H1 (cell line): Measurements from ENCODE around the gene ZNG1F. TPM values are rescaled to one million over a fixed set of nuclear protein-coding genes. Genes with fewer than 3 reads are reported as not detected.
"Not testable (repeated sequence)": the region's sequence is repeated elsewhere in the genome, so short reads cannot be mapped to it uniquely, and the experiment has no call there.

Source experiments
- CTCF ChIA-PET: fragments of 300-600 bp; sonication (Branson Sonifier 250); formaldehyde crosslinking; loops from one replicate; lab custom pipeline; 2021; ENCODE audit not compliant: partially characterized antibody; lab: Charles Lee
- POLR2A ChIA-PET: fragments of 300-600 bp; sonication (Branson Sonifier 250); formaldehyde crosslinking; loops from one replicate; lab custom pipeline; 2021; ENCODE audit warnings: inconsistent platforms; ENCODE audit not compliant: partially characterized antibody; lab: Charles Lee
- DNase-seq, 2 experiments: peaks; one replicate each; pipeline versions ENCODE4 v3.0.0 to v3.0.0-alpha.2; 2010 to 2022; ENCODE audit warnings: low spot score in 2 of 2, low read depth in 1 of 2, mixed read lengths in 1 of 2
- FAIRE-seq: peaks from 2 replicates; lab custom pipeline; 2011; peaks lifted over from hg19 to GRCh38; lab: Jason Lieb, UNC
- H2AFZ ChIP-seq: 2 replicates; pipeline ENCODE4 v1.8.1; 2012; ENCODE audit warnings: low read length, inconsistent platforms
- H2AK5ac ChIP-seq: 2 replicates; pipeline ENCODE4 v1.6.1; 2013; ENCODE audit warnings: low read depth, low read length
- H2BK120ac ChIP-seq: replicated peaks from 2 replicates; pipeline ENCODE3; 2013; ENCODE audit warnings: low read depth, low read length, inconsistent platforms
- H2BK12ac ChIP-seq: 2 replicates; pipeline ENCODE4 v1.6.1; 2013; ENCODE audit warnings: low read depth, low read length
- H2BK15ac ChIP-seq: 2 replicates; pipeline ENCODE4 v1.6.1; 2013; ENCODE audit warnings: low read length
- H2BK20ac ChIP-seq: 2 replicates; pipeline ENCODE4 v1.6.1; 2013; ENCODE audit warnings: low read length
- H2BK5ac ChIP-seq: 2 replicates; pipeline ENCODE4 v1.6.1; 2013; ENCODE audit warnings: low read depth, low read length
- H3K14ac ChIP-seq: 2 replicates; pipeline ENCODE4 v1.6.1; 2013; ENCODE audit warnings: inconsistent platforms; ENCODE audit not compliant: insufficient read length
- H3K18ac ChIP-seq: 2 replicates; pipeline ENCODE4 v1.6.1; 2013; ENCODE audit warnings: low read length; ENCODE audit errors: extremely low read depth
- H3K23ac ChIP-seq: 2 replicates; pipeline ENCODE4 v1.6.1; 2013; ENCODE audit warnings: inconsistent platforms; ENCODE audit not compliant: insufficient read length
- H3K23me2 ChIP-seq: 2 replicates; pipeline ENCODE4 v1.6.1; 2013; ENCODE audit warnings: low read depth, low read length
- H3K27ac ChIP-seq: 2 replicates; pipeline ENCODE4 v1.6.1; 2011; ENCODE audit warnings: low read depth, low read length, inconsistent platforms
- H3K27me3 ChIP-seq, 4 experiments: replicated peaks in 1 of 4; 1 replicate in 1 of 4; 2 replicates in 3 of 4; pipeline versions ENCODE4 v1.6.1 to v1.8.1; 2011 to 2013; ENCODE audit warnings: low read length in 3 of 4, mild to moderate bottlenecking in 3 of 4, inconsistent platforms in 2 of 4, mixed read lengths in 2 of 4, moderate library complexity in 1 of 4; ENCODE audit not compliant: control insufficient read depth in 3 of 4, insufficient read depth in 3 of 4; ENCODE audit errors: extremely low read depth in 1 of 4
- H3K36me3 ChIP-seq, 4 experiments: 2 replicates each; pipeline versions ENCODE4 v1.6.1 to v1.8.1; 2011 to 2013; ENCODE audit warnings: mild to moderate bottlenecking in 4 of 4, low read length in 3 of 4, moderate library complexity in 2 of 4, control low read depth in 1 of 4, inconsistent platforms in 1 of 4; ENCODE audit not compliant: insufficient read depth in 4 of 4, control insufficient read depth in 2 of 4
- H3K4ac ChIP-seq: replicated peaks from 2 replicates; pipeline ENCODE3; 2013; ENCODE audit warnings: low read length, low read depth, mixed read lengths, inconsistent platforms; ENCODE audit not compliant: insufficient read length
- H3K4me1 ChIP-seq, 4 experiments: replicated peaks in 1 of 4; 1 replicate in 1 of 4; 2 replicates in 3 of 4; pipeline versions ENCODE4 v1.6.1 to v1.8.1; 2011 to 2013; ENCODE audit warnings: low read length in 3 of 4, inconsistent platforms in 2 of 4, mixed read lengths in 1 of 4; ENCODE audit not compliant: insufficient read depth in 4 of 4, control insufficient read depth in 3 of 4
- H3K4me2 ChIP-seq, 2 experiments: 2 replicates each; pipeline versions ENCODE4 v1.6.1 to v1.8.1; 2011 to 2013; ENCODE audit warnings: low read depth in 2 of 2, low read length in 2 of 2, control low read depth in 1 of 2, inconsistent platforms in 1 of 2, mild to moderate bottlenecking in 1 of 2; ENCODE audit not compliant: insufficient read depth in 1 of 2
- H3K4me3 ChIP-seq, 4 experiments: fragments of 200-600, 300-600 bp in 1 of 4; sonication (generic), shearing (Covaris generic), sonication (Bioruptor Twin) in 1 of 4; 2 replicates each; pipeline versions ENCODE4 v1.5.1 to v1.8.1; 2011 to 2016; ENCODE audit warnings: low read length in 4 of 4, low read depth in 3 of 4, control low read depth in 2 of 4, inconsistent platforms in 2 of 4, mild to moderate bottlenecking in 2 of 4, mixed read lengths in 1 of 4, moderate library complexity in 1 of 4; ENCODE audit not compliant: insufficient read depth in 2 of 4; ENCODE audit errors: extremely low read depth in 1 of 4
- H3K56ac ChIP-seq: replicated peaks from 2 replicates; pipeline ENCODE3; 2013; ENCODE audit warnings: low read depth, mild to moderate bottlenecking, mixed read lengths, low read length, inconsistent platforms; ENCODE audit not compliant: insufficient read length
- H3K79me1 ChIP-seq: 2 replicates; pipeline ENCODE4 v1.6.1; 2013; ENCODE audit warnings: low read depth, low read length, control low read depth
- H3K79me2 ChIP-seq, 2 experiments: 2 replicates each; pipeline versions ENCODE4 v1.6.1 to v1.8.1; 2012 to 2013; ENCODE audit warnings: low read length in 2 of 2, mild to moderate bottlenecking in 2 of 2, inconsistent platforms in 1 of 2; ENCODE audit not compliant: insufficient read depth in 2 of 2, control insufficient read depth in 1 of 2
- H3K9ac ChIP-seq, 4 experiments: replicated peaks in 1 of 4; 1 replicate in 1 of 4; 2 replicates in 3 of 4; pipeline versions ENCODE4 v1.6.1 to v1.8.1; 2011 to 2013; ENCODE audit warnings: low read depth in 3 of 4, low read length in 3 of 4, control low read depth in 2 of 4, mild to moderate bottlenecking in 2 of 4, moderate library complexity in 2 of 4, inconsistent platforms in 1 of 4; ENCODE audit errors: extremely low read depth in 1 of 4
- H3K9me3 ChIP-seq, 2 experiments: 2 replicates each; pipeline versions ENCODE4 v1.6.1 to v1.8.1; 2012 to 2013; ENCODE audit warnings: mild to moderate bottlenecking in 2 of 2, moderate library complexity in 2 of 2, control low read depth in 1 of 2, inconsistent platforms in 1 of 2, low read depth in 1 of 2, low read length in 1 of 2, mixed read lengths in 1 of 2; ENCODE audit not compliant: insufficient read depth in 2 of 2
- H4K20me1 ChIP-seq, 2 experiments: replicated peaks in 1 of 2; 2 replicates each; pipeline versions ENCODE3 to v1.8.1; 2011 to 2013; ENCODE audit warnings: inconsistent platforms in 2 of 2, low read length in 2 of 2, mild to moderate bottlenecking in 1 of 2; ENCODE audit not compliant: insufficient read depth in 2 of 2, control insufficient read depth in 1 of 2
- H4K5ac ChIP-seq: 2 replicates; pipeline ENCODE4 v1.6.1; 2013; ENCODE audit warnings: low read length, low read depth, mixed read lengths, inconsistent platforms; ENCODE audit not compliant: insufficient read length
- H4K8ac ChIP-seq: 2 replicates; pipeline ENCODE4 v1.8.0; 2013; ENCODE audit warnings: mild to moderate bottlenecking, moderate library complexity, low read length, inconsistent platforms; ENCODE audit not compliant: insufficient read depth; ENCODE audit errors: extremely low read depth
- H4K91ac ChIP-seq: replicated peaks from 2 replicates; pipeline ENCODE3; 2013; ENCODE audit warnings: low read length, mixed read lengths, inconsistent platforms; ENCODE audit not compliant: insufficient read length
- SUZ12 ChIP-seq: fragments of 200-600 bp; sonication (generic); IDR thresholded peaks from 2 replicates; pipeline ENCODE4 v1.6.1; 2012; ENCODE audit warnings: mild to moderate bottlenecking, inconsistent platforms, low read length, moderate library complexity, mixed read lengths
- WGBS, 2 experiments: shearing (Covaris generic) in 1 of 2; methylation state at CpG; one replicate each; pipeline versions ENCODE4 v1.1.6 to v1.1.7; 2013 to 2015; ENCODE audit warnings: low lambda C conversion rate in 2 of 2, mixed read lengths in 2 of 2, inconsistent platforms in 1 of 2, low coverage in 1 of 2, missing lambda C conversion rate in 1 of 2; ENCODE audit not compliant: insufficient replicate concordance in 2 of 2, insufficient coverage in 1 of 2, insufficient read length in 1 of 2; ENCODE audit errors: extremely low coverage in 1 of 2, missing lambda C conversion rate in 1 of 2; 5-methylcytosine and 5-hydroxymethylcytosine counted together
- polyA plus RNA-seq, 7 experiments: library from polyadenylated mRNA; depleted of rRNA in 3 of 7; stranded (reverse) in 5 of 7; unstranded in 2 of 7; fragments of >200 nt in 5 of 7; fragments of 200-250 nt in 2 of 7; gene quantifications; 1 replicate in 5 of 7; 2 replicates in 1 of 7; 4 replicates in 1 of 7; pipeline versions ENCODE4 v1.2.1 to v1.2.3, GENCODE V29; 2011 to 2013; ENCODE audit warnings: missing spikeins in 2 of 7, mixed read lengths in 2 of 7
- total RNA-seq: library from RNA; stranded (reverse); fragmentation: NEBNext Ultra II Directional; extraction: Animal tissue kit (Norgen Biotek cat#: 25700); gene quantifications from 2 replicates; pipeline ENCODE4 v1.2.1, GENCODE V29; 2021

The ZNG1F gene
- total and polyA plus RNA-seq, 2 of the 8 experiments (the other 6 are each of a cell fraction or from before 2014, with no cell fraction given), result 4.3 to 4.8 TPM

- not testable (repeated sequence) for H3K9me3 ChIP-seq, DNase-seq, H4K8ac ChIP-seq, H3K56ac ChIP-seq, H2BK15ac ChIP-seq, H3K14ac ChIP-seq, H3K79me1 ChIP-seq, FAIRE-seq, H3K4ac ChIP-seq, H2BK5ac ChIP-seq, H2BK20ac ChIP-seq, H2BK120ac ChIP-seq, H3K9ac ChIP-seq, H2AFZ ChIP-seq
- 0 out of 2 replicates have a peak, but pooled peaks have one; percentile 25 for TF ChIP-seq SUZ12
- TF ChIP-seq, all 59 proteins: peak for 1; not testable (repeated sequence) for 58
- H3K4me1 ChIP-seq, H3K36me3 ChIP-seq, H3K27ac ChIP-seq, H3K4me3 ChIP-seq, H3K18ac ChIP-seq, H2AK5ac ChIP-seq, H4K5ac ChIP-seq, H4K20me1 ChIP-seq, H3K79me2 ChIP-seq, H2BK12ac ChIP-seq, H4K91ac ChIP-seq, POLR2A ChIA-PET, H3K23ac ChIP-seq, CTCF ChIA-PET, H3K4me2 ChIP-seq, H3K23me2 ChIP-seq: not testable (repeated sequence)
- H3K27me3 ChIP-seq, result peaks cover 0 to 13% (median 7%) of the 10 kb centered on the region in 4 experiments; a peak in 6 of 7 replicates
- 2% methylated on average over 9 of the region's 33 CpGs; no CpG with 5 or more reads in 1 of the 2 experiments for WGBS, 2 experiments
These were observed 65.3 kb downstream of the ZNG1F start for GRCh38 chr9:41123812-41124211.
